Occipital lobe (tissue), 2 donors: ENCODE results near the gene CLCN6. TPM values are rescaled to one million over a fixed set of nuclear protein-coding genes. Genes with fewer than 3 reads are reported as not detected.

Source experiments
- DNase-seq: peaks from one replicate; lab custom pipeline; 2025; lab: John Stamatoyannopoulos, UW
- total RNA-seq: library from RNA; depleted of rRNA; stranded (reverse); fragments of >200 nt; gene quantifications from one replicate; pipeline ENCODE4 v1.2.3, GENCODE V29; 2014

CLCN6 gene
- total RNA-seq, 1 donor from 2014 or later = 15.6 TPM

DNA sequence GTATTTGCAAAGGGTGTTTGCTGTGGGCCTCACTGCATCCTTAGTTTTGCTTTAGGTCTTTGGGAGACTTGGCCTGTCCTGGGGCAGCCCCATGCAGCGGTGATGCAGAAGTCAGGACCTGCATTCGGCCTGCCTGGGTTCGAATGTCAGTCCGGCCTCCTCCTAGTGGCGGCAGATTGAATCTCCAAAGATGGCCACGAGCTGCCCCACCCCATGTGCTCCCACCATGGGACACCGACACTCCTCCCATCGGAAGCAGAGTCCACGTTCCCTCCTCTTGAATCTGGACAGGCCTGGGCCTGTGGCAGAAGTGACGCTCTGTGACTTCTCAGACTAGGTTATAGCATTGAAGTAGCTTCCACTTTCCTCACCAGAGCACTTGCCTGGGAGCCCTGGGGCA lies 69.1 kb downstream of the CLCN6 start:
- no peak for DNase-seq

DNA sequence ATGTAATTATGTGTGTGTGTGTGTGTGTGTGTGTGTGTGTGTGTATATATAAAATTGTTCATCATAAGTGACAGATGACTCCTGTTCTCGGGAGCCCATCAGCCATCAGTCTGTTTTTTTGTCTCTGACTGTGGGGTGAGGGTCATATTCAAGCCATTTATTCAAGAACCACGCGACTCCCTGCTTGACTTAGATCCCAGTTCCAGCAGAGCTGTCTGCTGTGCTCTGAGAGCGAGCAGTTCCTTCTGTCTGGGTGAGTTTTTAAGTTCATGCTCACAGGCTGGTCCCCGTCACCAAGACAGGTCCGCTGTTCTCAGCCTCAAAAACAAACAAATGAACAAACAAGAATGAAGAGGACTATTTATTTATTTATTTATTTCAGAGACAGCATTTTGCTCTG lies 71.1 kb downstream of the CLCN6 start:
- DNase-seq = no peak

- no peak for DNase-seq
Observed at GRCh38 chr1:11878081-11878890, 72.3 kb downstream of the CLCN6 start.

GRCh38 chr1:11878891-11879190 lies 72.8 kb downstream of the CLCN6 start:
- no peak for DNase-seq

DNA sequence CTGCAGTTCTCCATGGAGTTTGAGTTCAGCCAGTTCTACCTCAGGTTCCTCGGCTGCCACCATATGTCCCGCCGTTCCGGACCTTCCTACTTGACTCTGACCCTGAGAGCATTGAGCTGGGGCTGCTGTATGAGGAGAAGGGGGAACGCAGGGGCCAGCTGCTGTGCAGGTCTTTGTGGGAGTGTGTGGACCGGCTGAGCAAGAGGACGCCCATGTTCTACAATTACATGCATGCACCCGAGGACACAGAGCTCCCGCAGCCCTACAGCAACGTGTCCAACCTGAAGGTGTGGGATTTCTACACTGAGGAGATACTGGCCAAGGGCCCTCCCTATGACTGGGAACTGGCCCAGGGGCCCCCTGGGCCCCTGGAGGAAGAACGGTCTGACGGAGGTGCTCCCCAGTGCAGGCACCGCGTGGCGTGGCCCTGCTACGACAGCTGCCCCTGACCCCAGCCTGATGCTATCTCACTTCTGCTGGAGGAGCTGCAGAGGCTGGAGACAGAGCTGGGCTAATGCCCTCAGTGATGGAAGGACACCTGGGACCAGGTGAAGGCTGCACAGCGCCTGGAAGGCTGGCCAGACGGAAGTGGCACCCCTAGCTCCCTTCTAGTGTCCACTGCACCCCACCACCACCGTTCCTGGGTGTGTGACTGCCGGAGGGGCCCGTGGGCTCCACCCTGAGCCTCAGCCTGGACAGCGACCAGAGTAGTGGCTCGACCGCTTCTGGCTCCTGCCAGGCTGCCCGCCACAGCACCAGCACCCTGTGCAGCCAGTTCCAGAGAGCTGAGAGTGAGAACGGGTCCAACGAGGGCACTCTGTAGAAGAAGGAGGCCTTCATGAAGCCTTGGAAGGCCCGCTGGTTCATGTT lies 73.6 kb downstream of the CLCN6 start:
- DNase-seq = no peak

DNA sequence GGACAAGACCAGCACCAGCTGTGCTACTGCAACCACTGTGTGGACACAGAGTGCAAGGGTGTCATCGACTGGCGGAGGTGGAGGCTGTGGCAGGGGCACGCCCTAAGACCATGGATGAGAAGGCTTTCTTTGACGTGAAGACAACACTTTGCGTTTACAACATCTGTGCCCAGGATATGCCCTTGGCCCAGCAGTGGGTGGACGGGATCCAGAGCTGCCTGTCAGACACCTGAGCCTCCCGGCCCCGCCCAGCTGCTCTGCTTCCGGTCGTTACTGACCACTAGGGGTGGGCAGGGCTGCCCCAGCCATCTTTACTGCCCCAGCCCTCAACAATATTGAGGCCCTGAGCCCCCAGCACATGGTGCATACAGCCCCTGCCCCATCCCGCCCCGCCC lies 74.2 kb downstream of the CLCN6 start:
- no peak for DNase-seq

GRCh38 chr1:11880911-11881748 lies 75.1 kb downstream of the CLCN6 start:
- DNase-seq = no peak

DNA sequence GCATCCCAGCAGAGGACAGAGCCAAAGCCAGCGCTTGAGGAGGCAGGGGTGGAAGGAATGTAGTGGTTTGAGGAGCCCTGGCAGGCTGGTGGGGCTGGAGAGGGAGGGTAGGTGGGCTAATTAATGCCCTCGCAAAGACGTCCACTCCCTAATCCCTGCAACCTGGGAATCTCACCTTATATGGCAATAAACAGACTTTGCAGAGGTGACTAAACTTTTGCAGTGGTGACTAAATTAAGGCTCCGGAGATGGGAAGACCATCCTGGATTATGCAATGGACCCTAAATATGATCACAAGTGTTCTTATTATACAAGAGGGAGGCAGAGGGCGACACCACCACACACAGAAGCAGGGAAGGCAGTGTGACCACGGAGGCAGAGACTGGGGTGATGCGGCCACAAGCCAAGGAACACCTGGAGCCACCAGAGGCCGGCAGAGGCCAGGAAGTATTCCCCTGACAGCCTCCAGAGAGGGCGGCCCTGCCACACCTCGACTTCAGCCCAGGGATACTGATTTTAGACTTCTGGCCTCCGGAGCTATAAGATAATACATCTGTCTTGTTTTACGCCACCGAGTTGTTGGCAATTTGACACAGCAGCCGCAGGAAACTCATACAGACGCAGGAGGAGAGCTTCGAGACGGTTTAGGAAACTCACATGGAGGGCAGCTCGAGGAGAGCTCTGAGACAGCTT lies 75.9 kb downstream of the CLCN6 start:
- DNase-seq = no peak

GRCh38 chr1:11882814-11883538 lies 77.0 kb downstream of the CLCN6 start:
- no peak for DNase-seq

DNA sequence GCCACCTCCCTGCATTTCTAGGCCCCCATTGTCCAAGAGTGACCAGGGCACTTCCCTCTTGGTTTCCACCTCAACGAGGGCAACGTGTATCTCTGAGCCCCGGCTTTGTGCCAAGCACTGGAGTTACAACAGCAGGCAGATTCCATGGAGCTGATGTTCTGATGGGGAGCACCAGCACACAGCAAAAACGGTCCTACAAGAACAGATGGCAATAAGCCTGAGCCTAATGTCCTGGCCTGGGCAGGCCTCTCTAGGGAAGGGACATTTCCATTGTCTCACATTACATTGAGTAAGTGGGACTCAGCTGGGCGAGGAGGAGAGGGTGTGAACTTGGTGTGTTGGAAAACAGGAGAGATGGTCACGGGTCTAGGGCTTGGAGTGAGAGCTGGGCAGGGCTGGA lies 79.9 kb downstream of the CLCN6 start:
- DNase-seq = no peak

DNA sequence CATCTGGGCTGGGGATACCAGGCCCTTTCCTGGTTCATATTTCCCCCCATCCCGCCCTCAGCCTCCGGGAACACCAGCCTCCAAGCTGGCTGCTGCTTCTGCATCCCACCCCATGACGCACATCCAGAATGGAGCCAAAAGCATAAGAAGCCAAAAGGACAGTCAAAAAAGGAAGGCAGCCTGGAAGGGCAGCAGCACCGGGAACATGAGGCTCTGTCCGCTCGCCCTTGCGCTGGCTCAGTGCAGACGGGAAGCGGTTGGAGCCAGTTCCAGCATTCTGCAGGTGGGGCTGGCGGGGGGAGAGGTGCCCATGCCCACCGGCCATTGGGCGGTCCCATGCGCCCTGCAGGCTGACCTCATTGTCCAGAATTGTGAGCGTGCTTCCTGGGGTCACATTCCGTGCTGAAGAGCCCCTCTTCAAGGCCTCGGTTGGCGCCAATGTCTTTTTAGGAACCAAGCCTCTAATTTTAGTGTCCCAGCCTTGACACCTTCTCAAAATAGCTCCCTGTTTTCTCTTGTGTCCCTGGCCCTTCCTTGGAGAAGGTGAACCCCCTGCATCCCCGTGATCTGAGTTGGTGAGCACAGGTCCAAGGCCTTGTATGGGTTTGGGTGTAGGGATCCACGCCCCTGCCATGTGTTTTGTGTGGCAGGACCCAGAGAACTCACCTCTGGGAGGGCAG lies 81.1 kb downstream of the CLCN6 start:
- no peak for DNase-seq

GRCh38 chr1:11887666-11888007 lies 81.6 kb downstream of the CLCN6 start:
- no peak for DNase-seq

GRCh38 chr1:11888206-11888876 lies 82.3 kb downstream of the CLCN6 start:
- no peak for DNase-seq

GRCh38 chr1:11888877-11889208 lies 82.9 kb downstream of the CLCN6 start:
- DNase-seq = no peak

GRCh38 chr1:11891433-11892186 lies 85.6 kb downstream of the CLCN6 start:
- DNase-seq = no peak
